GM12878 (cell line): ENCODE data around the gene TYRO3. TPM values are rescaled to one million over a fixed set of nuclear protein-coding genes. Genes with fewer than 3 reads are reported as not detected.
A peak's percentile ranks its signal among the peaks of the same experiment; 100 is the strongest.

Experiments used
- ATAC-seq: fragments of 200-7000 bp; cut with Tn5 transposase; 3 replicates; pipeline ENCODE4 v1.9.1; 2020; ENCODE audit warnings: mild to moderate bottlenecking, moderate library complexity
- BruUV-seq: library from RNA; stranded (reverse); fragments of 400-500 nt; replicated peaks from 2 replicates; lab custom pipeline; 2021; lab: Mats Ljungman, UMichigan
- CTCF ChIA-PET: fragments of 300-600 bp; sonication (Branson Sonifier 250); formaldehyde crosslinking; extraction: SDS; loops from one replicate; lab custom pipeline; 2021; ENCODE audit warnings: inconsistent platforms; lab: Yijun Ruan, JAX
- POLR2A ChIA-PET: fragments of 350-600 bp; formaldehyde crosslinking; extraction: SDS; loops from one replicate; lab custom pipeline; 2021; ENCODE audit warnings: inconsistent platforms; lab: Charles Lee
- RAD21 ChIA-PET: fragments of 300-600 bp; sonication (Branson Sonifier 250); formaldehyde crosslinking; loops from one replicate; lab custom pipeline; 2023; ENCODE audit warnings: antibody characterized with exemption; ENCODE audit not compliant: unreplicated experiment; lab: Charles Lee
- SMC1A ChIA-PET: fragments of 300-600 bp; sonication (Branson Sonifier 250); formaldehyde crosslinking; loops from one replicate; lab custom pipeline; 2023; ENCODE audit not compliant: unreplicated experiment, uncharacterized antibody; lab: Charles Lee
- DNase-seq: peaks from one replicate; pipeline ENCODE4 v3.0.0-alpha.2; 2011; ENCODE audit warnings: low read depth, low spot score
- FAIRE-seq: peaks from 3 replicates; lab custom pipeline; 2011; peaks lifted over from hg19 to GRCh38; lab: Jason Lieb, UNC
- H2AFZ ChIP-seq: 2 replicates; pipeline ENCODE4 v1.6.0; 2011; ENCODE audit warnings: low read depth, low read length, control low read depth; ENCODE audit not compliant: control insufficient read depth
- H3K27ac ChIP-seq: 2 replicates; pipeline ENCODE4 v1.5.1; 2011; ENCODE audit warnings: control low read depth; ENCODE audit not compliant: control insufficient read depth, insufficient read depth
- H3K27me3 ChIP-seq, 2 experiments: replicated peaks in 1 of 2; 2 replicates each; pipeline versions ENCODE4 v1.6.0 to v1.6.1; 2011; ENCODE audit warnings: low read length in 1 of 2; ENCODE audit not compliant: control insufficient read depth in 2 of 2, insufficient read depth in 2 of 2
- H3K36me3 ChIP-seq, 2 experiments: 2 replicates each; pipeline ENCODE4 v1.5.1; 2011; ENCODE audit warnings: low read length in 1 of 2; ENCODE audit not compliant: control insufficient read depth in 2 of 2, insufficient read depth in 2 of 2
- H3K4me1 ChIP-seq: 2 replicates; pipeline ENCODE4 v1.6.1; 2011; ENCODE audit warnings: mild to moderate bottlenecking, low read length, moderate library complexity, mixed read lengths; ENCODE audit not compliant: control insufficient read depth, insufficient read depth
- H3K4me2 ChIP-seq: 2 replicates; pipeline ENCODE4 v1.6.0; 2011; ENCODE audit warnings: control low read depth; ENCODE audit not compliant: control insufficient read depth, insufficient read depth
- H3K4me3 ChIP-seq: fragments of 200-600 bp; sonication (generic); 2 replicates; pipeline ENCODE4 v1.5.1; 2016
- H3K79me2 ChIP-seq: 2 replicates; pipeline ENCODE4 v1.6.0; 2011; ENCODE audit warnings: low read length; ENCODE audit not compliant: control insufficient read depth, insufficient read depth
- H3K9ac ChIP-seq: 2 replicates; pipeline ENCODE4 v1.8.0; 2011; ENCODE audit warnings: low read length, control low read depth, mixed read lengths; ENCODE audit not compliant: control insufficient read depth, insufficient read depth
- H3K9me3 ChIP-seq: replicated peaks from 3 replicates; pipeline ENCODE4 v1.5.1; 2011; ENCODE audit warnings: mild to moderate bottlenecking, low read length; ENCODE audit not compliant: control insufficient read depth, insufficient read depth
- H4K20me1 ChIP-seq: 2 replicates; pipeline ENCODE4 v1.6.0; 2011; ENCODE audit not compliant: control insufficient read depth, insufficient read depth
- BACH1 ChIP-seq: fragments of 450-650 bp; IDR thresholded peaks from 2 replicates; pipeline ENCODE4 v1.6.1; 2017; ENCODE audit warnings: mild to moderate bottlenecking, borderline replicate concordance
- BRCA1 ChIP-seq: IDR thresholded peaks from 2 replicates; pipeline ENCODE4 v1.6.1; 2011; ENCODE audit warnings: low read depth, low read length, improper control_type of control experiment
- ELK1 ChIP-seq: IDR thresholded peaks from 2 replicates; pipeline ENCODE4 v1.6.1; 2012; ENCODE audit warnings: low read depth, low read length, improper control_type of control experiment
- FOXK2 ChIP-seq: fragments of 450-650 bp; IDR thresholded peaks from 2 replicates; pipeline ENCODE4 v1.6.1; 2017; ENCODE audit warnings: mild to moderate bottlenecking, moderate library complexity
- PAX8 ChIP-seq: fragments of 450-650 bp; IDR thresholded peaks from 2 replicates; pipeline ENCODE4 v1.6.1; 2017; ENCODE audit warnings: mild to moderate bottlenecking, moderate library complexity
- PBX3 ChIP-seq: IDR thresholded peaks from 2 replicates; pipeline ENCODE4 v1.6.1; 2011; ENCODE audit warnings: mild to moderate bottlenecking, low read depth, low read length, moderate library complexity; ENCODE audit not compliant: insufficient replicate concordance
- POLR2AphosphoS2 ChIP-seq: IDR thresholded peaks from 2 replicates; pipeline ENCODE4 v1.6.1; 2011; ENCODE audit warnings: low read depth, mild to moderate bottlenecking, low read length, improper control_type of control experiment, moderate library complexity
- RAD21 ChIP-seq: IDR thresholded peaks from 2 replicates; pipeline ENCODE4 v1.6.1; 2011; ENCODE audit warnings: mild to moderate bottlenecking, low read depth, low read length, moderate library complexity; ENCODE audit not compliant: insufficient read depth
- STAT1 ChIP-seq: fragments of 450-650 bp; conservative IDR thresholded peaks from 2 replicates; pipeline ENCODE4 v1.6.1; 2014; ENCODE audit warnings: antibody characterized with exemption, mild to moderate bottlenecking
- ZBTB33 ChIP-seq: fragments of 450-650 bp; IDR thresholded peaks from 2 replicates; pipeline ENCODE4 v1.6.1; 2017; ENCODE audit warnings: mild to moderate bottlenecking
- ZNF592 ChIP-seq: fragments of 450-650 bp; IDR thresholded peaks from 2 replicates; pipeline ENCODE4 v1.6.1; 2017; ENCODE audit warnings: mild to moderate bottlenecking, moderate library complexity
- WGBS: methylation state at CpG from one replicate; pipeline ENCODE4 v1.1.6; 2016; ENCODE audit warnings: low lambda C conversion rate; ENCODE audit not compliant: insufficient replicate concordance, insufficient coverage; ENCODE audit errors: missing lambda C conversion rate; 5-methylcytosine and 5-hydroxymethylcytosine counted together
- in situ Hi-C: fragments of 300-500 bp; cut with MboI; formaldehyde crosslinking; loops from 9 replicates; pipeline ENCODE4 v1.14.3; 2018; ENCODE audit warnings: mixed read lengths
- intact Hi-C: fragments of 100-400 bp; cut with micrococcal nuclease; formaldehyde crosslinking; loops from one replicate; pipeline ENCODE4 v1.14.2; 2022; ENCODE audit not compliant: unreplicated experiment
- polyA plus RNA-seq, 11 experiments: library from polyadenylated mRNA; depleted of rRNA in 4 of 11; unstranded in 6 of 11; stranded (reverse) in 5 of 11; fragments of >200 nt; fragmentation: Nextera tagmentation in 4 of 11; fragmentation: Illumina TruSeq in 1 of 11; extraction: Ambion mirVana in 4 of 11; extraction: Trizol in 1 of 11; gene quantifications; 1 replicate in 1 of 11; 2 replicates in 10 of 11; pipeline versions ENCODE4 v1.2.1 to v1.2.3, GENCODE V29; 2011 to 2016; ENCODE audit warnings: inconsistent platforms in 2 of 11, missing spikeins in 2 of 11, low read depth in 1 of 11
- total RNA-seq, 4 experiments: library from RNA; depleted of rRNA in 3 of 4; stranded (reverse); fragments of >200 nt in 3 of 4; fragmentation: Illumina TruSeq in 1 of 4; extraction: Trizol in 1 of 4; gene quantifications; 2 replicates each; pipeline versions ENCODE4 v1.2.1 to v1.2.3, GENCODE V29; 2013 to 2021

The TYRO3 gene
- total and polyA plus RNA-seq, 10 of the 15 experiments (the other 5 are each of a cell fraction or from before 2014, with no cell fraction given), result 0.06 to 0.28 (median 0.13) TPM; not detected in 4

GRCh38 chr15:41620536-41621199 lies 61.7 kb downstream of the TYRO3 start:
- 22% methylated on average over 18 of the region's 18 CpGs for WGBS
- ATAC-seq (no peak; the same call in 2 of the 3 replicates), DNase-seq (no peak), FAIRE-seq (no peak)
- BruUV-seq, result no TSS peak
- peak overlapping the region; percentile 68 for H3K4me3 ChIP-seq
- no peaks in the 10 kb centered on the region; the same call in 2 of the 3 replicates for H3K9me3 ChIP-seq
- no peaks in the 10 kb centered on the region for H3K79me2 ChIP-seq
- no peak overlapping the region for H3K27ac ChIP-seq
- SMC1A ChIA-PET, result no interaction called here
- in situ Hi-C loops (no loop called here), intact Hi-C loops (no loop called here)
- RAD21 ChIA-PET, result no interaction called here
- peak overlapping the region; percentile 68 for H3K4me2 ChIP-seq
- CTCF ChIA-PET, result interaction anchor here (0.7 kb wide), 1 partner anchor 377 kb away, joined by 3 read pairs; no protein-coding TSS in a partner anchor
- H4K20me1 ChIP-seq, result no peaks in the 10 kb centered on the region
- POLR2A ChIA-PET, result no interaction called here
- H3K27me3 ChIP-seq, result no peaks in the 10 kb centered on the region
- H3K9ac ChIP-seq, result no peak overlapping the region
- H2AFZ ChIP-seq, result peak overlapping the region; percentile 85
- TF ChIP-seq ZNF592 (no peak), BACH1 (no peak), PBX3 (no peak), ZBTB33 (no peak), STAT1 (no peak), FOXK2 (no peak), POLR2AphosphoS2 (no peak), RAD21 (no peak), ELK1 (no peak), BRCA1 (no peak), PAX8 (no peak)
- H3K36me3 ChIP-seq, result no peaks in the 10 kb centered on the region
- peaks cover 5% of the 10 kb centered on the region for H3K4me1 ChIP-seq
